HG03045 (cell line): ENCODE results near the gene NUDT21.

Experiments
- ATAC-seq: cut with Tn5 transposase; IDR thresholded peaks from one replicate; pipeline ENCODE4 v1.9.1; 2021; ENCODE audit warnings: mild to moderate bottlenecking, moderate library complexity; ENCODE audit not compliant: unreplicated experiment

The NUDT21 gene

DNA sequence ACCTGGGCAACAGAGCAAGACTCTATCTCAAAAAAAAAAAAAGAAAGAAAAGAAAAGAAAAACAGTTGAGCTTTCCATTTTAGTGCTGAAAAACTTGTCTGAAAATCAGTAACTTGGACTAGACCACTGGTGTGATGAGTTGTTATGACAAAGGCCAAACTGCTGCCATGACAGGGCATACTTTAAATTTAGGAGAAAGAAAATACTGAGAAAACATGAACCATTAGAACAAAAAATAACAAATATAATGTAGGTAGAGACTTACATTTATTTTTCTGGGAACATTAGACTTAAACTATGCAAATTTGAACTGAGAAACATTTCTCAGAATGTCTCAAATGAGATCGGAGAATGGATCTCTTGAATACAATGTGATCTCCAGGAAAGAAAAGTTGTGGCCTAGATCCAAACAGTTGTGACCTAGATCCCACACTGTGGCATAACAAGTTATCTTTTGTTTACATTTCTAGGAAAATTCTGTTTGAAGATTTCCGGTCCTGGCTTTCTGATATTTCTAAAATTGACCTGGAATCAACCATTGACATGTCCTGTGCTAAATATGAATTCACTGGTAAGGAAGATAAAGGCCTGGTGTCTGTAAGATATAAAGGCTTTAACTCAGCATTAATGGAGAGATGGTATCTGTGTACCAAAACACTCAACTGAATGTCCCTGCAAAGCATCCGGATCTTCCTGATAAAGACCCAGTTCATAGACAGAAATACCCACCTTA lies 11.1 kb upstream of the NUDT21 start:
- ATAC-seq, result no peak

DNA sequence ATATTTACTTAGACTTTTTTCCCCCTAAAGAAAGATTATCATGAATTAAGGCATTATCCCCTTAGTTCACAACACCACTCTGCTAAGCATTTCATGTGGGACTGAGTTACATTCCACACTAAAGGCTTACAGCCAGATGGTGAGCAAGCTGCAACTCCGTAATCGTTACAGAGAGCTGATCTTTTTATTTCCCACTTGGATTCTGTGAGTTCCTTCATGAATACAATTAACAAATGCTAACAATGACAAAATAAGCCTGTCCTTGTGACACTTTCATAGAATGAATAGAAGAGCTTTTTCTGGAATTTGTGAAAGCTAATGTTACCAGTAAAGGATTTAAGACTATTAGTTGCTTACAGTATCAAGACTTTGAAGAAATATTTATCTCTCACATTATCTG lies 9.0 kb upstream of the NUDT21 start:
- no peak for ATAC-seq

DNA sequence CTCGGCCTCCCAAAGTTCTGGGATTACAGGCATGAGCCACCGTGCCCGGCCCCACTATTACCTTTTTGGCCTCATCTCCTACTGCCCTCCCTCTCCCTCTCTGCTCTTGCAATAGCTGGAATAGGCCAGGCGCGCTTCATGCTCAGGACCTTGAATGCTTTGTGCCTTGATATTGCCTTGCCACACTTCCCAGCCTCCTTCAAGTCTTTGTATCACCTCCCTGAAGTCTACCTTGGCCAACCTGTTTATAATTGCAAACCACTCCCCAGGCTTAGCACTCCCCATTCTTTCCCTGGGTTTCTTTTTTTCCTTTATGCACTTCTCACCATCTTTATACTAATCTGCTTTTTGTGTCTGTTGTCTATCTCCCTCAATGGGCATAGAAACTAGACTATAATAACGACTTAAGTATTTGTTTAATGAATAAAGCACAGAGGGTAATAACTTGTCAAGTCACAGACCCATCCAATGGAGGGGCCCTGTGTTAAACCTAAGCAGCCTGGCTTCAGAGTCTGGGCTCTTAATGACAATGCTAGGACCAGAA lies 6.9 kb upstream of the NUDT21 start:
- ATAC-seq, result no peak

DNA sequence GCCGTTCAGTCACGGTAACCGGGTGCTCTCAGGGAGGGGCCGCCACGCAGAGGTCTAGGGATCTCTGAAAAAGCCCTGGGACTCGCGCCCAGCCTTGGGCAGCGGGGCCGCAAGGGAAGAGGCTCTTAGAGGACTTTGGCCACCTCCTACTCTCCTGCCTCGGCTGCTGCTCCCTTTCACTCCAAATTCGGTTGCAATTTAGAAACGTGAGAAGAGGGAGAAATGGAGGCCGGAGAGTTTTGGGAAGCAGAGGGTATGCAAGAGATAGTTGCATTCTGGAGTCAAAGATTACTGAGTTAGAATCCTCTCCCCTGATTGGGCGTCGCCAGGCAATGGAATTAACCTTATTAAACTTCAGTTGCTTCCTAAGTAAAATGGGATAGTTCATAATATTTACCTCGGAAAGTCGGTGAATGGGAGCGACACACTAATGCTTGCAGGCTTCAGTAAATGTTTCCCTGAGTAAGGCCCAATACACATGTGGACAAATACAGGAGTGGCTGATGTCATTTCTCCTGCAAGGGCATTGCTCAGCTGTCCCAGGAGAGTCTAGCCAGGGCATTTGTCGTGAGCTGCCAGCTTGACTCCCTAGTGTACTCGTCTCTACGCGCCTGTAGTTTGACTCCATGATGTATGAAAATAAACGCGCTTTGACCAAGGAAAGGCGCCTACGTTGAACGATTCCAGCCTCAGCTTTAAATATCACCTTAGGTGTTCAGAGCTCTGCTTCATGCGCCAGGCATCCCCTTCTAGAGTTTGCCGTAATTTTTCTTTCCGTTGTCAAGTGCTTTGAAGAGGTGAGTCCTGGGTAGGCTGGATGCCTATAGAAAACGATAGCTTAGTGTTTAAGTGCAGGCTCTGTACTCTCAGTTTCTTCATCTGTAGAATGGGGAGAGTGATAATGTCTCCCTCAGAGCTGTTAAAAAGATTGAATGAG lies 889 bp upstream of the NUDT21 start:
- peak; percentile 35 for ATAC-seq

DNA sequence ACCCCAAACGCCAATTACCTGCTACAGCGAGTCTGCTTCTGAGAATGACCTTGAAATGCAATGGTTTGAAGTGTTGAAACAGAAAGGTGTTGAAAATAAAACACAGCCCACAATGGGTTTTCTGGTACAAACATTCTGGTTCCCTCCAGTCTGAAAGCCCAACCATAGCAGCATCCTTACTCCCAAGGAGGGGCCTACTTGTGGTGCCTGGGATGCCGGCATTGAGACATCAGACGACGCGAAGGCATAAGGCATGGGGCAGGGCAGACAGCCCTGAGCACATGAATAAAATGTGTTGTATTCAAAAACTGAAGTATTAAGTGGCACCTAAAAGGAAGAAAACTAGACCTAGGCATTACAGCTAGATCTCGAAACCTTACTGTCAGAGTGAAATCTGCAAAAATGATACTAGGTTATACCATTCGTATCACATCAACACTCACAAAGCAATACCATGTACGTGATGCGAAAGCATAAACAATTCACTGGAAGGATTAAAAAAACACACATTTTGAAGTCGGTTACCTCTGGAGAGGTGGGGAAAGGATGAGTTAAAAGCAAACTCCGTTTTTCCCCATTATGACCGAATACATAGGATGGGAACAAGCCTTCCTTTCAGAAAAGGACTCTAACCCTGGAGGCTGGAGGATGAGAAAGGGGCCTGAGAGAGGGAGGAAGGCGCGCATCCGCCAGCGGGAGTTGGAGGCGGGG lies 702 bp downstream of the NUDT21 start:
- no peak for ATAC-seq

DNA sequence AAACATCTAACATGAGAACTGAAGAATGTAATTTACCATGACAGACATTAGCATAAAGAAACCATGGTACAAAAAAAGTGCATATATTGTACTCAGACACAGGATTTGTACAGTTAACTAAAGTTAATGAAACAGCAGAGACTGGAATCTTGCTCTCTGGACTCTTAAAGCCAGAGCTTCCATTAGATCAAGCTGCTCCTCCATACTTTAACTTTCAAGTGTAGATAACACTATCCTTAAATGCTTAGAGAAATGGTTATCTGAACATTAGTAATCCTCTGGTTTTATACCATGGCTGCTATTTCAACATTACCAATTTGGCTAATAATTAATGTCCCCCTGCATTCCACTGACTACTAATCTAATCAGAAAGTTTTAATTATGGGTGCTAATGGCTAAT lies 3.1 kb downstream of the NUDT21 start:
- no peak for ATAC-seq

DNA sequence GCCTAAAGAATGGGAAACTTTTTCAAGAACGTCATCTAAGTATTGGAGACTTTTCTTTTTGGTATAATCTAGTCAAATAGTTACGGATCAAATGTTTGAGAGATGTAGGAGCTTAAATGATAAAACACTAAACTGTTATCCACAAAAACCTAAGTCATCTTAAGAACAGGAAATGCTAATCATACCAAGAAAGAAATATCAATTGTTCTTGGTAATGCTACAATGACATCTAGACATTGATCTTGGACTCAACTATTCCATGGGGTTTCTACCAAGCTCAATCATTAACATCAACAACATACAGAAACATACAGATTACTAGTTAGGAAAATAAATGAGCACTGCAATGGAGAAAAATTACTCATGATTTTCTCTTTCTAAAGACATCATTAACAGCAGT lies 3.8 kb downstream of the NUDT21 start:
- no peak for ATAC-seq

DNA sequence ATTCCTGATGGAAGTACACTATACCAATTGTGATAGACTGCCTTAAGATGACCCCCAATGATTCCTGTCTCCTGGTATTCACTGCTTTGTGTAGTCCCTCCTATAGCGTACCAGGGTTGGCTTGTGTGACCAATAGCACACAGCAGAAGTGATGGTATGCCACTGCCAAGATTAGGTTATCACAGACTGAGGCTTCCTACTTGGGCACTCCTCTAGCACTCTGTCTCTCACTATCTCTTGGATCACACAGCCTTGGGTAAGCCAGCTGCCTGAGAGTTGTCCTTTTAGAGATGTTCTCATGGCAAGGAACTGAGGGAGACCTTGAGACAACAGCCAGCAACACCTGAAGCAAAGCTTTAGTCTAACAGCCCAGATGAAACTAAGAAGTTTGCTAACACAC lies 13.1 kb downstream of the NUDT21 start:
- ATAC-seq, result no peak

DNA sequence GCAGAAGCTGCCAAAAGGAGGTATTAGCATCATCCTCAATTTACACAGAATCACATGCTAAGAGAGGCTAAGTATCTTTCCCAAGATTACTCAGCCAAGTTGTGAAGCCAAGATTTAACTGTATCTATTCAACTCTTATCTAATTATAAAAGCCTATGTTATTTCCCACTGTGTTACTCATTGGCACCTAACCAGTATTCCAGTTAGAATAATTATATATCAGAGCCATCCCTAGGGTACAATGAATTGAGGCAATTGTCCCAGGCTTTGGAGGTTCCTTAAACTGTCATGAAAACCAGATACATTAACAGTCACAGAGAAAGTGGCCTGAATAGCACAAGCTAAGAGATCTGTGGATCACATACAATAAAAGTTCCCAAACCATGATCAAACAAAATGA lies 14.9 kb downstream of the NUDT21 start:
- ATAC-seq, result no peak

DNA sequence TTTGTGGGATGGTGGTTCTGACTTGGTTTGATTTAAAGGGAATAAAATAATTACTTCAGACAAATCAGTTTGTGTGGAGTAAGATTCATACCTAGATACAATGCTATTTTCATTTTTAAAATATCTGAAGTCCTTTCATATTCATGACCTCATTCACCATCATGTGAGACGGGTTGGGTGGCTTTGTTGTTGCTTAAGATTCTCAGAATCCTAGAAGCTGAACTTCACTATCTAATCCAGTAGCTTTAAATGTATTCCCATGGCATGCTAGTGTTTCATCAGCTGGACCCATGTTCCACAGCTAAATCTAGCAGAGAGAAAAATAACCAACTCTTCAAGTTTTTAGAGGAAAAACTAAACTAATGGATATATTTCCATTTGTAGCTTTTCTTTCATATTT lies 23.0 kb downstream of the NUDT21 start:
- no peak for ATAC-seq

DNA sequence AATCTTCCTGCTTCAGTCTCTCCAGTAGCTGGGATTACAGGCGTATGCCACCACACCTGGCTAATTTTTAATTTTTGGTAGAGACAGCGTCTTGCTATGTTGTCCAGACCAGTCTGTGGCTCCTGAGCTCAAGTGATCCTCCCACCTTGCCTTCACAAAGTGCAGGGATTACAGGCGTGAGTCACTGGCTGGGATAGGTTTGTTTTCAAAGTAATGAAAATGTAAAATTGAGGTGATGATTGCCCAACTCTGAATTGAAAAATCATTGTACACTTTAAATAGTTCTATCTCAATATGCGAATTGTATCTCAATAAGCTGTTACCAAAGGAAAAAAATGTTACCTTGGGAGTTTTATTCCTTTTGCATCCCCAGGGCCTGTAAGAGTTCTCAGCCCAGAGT lies 24.5 kb downstream of the NUDT21 start:
- ATAC-seq, result no peak

DNA sequence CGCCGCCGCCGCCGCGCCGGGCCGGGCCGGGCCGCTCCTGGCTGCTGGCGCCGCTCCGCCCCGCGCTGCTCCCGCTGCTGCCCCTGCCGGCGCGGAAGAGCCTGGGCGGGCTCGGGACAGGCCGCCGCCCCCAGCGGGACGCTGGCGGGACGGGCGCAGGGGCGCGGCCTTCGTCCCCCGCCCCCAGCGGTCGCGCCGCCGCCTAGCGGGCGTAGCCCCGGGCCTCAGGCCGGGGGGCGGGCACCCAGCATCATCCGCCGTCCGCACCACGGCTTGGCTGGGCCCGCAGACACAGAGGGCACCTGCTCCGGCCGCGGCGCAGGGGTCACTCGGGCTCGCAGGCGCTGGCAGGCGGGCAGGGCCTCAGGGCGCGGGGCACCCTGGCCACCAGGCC lies 25.7 kb downstream of the NUDT21 start, which contains the start of gene AMFR:
AMFR (minus strand) TSS at position 107 of the 394 bp plus-strand sequence. CDS start 218 bp downstream, outside the sequence.
- peak; percentile 86 for ATAC-seq

DNA sequence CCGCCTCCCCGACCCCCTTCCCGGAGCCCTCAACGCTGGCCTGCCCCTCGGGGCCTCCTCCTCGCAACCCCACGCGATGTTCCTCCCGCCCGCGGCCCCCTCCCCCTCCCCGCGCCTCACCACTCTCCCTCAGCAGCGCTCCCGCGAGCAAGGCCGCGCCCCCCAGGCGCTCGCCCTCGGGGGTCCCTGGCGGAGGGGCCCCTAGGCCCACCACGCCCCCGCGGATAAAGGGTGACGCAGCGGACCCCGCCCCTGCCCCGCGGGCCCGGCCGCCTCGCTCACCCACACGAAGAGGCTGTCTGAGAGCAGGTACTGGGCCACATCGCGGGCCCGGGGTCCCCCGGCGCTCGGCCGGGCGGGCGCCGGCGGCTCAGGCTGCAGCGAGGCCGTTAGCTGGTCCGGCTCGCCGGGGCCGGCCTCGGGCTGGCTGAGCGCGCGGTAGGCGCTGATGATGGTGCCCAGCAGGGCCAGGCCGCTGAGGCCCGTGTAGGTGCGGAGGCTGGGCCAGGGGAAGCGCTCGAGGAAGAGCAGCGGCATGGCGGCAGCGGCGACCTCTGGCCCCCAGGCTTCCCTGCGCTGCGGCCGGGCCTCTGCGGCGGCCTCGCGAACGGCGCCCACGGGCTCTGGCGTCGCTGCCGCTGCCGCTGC lies 26.2 kb downstream of the NUDT21 start:
- ATAC-seq, result peak; percentile 40

DNA sequence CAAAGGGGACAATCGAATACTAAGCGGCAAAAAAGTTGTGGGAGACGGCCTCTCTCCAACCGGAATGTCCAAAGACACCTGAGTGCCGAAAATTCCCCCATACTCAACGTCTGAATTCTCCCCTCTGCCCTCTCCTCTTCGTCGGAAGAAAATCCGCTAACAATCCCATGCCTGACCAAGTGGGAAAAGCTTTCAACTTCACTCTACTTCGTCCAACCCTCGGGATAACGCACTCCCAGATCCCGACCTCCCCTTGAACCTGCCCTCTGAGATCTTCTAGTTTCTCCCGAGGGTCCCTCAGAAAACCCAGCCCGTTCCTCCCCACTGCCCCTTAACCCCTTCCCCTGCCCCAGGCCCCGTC lies 26.7 kb downstream of the NUDT21 start:
- ATAC-seq, result no peak

DNA sequence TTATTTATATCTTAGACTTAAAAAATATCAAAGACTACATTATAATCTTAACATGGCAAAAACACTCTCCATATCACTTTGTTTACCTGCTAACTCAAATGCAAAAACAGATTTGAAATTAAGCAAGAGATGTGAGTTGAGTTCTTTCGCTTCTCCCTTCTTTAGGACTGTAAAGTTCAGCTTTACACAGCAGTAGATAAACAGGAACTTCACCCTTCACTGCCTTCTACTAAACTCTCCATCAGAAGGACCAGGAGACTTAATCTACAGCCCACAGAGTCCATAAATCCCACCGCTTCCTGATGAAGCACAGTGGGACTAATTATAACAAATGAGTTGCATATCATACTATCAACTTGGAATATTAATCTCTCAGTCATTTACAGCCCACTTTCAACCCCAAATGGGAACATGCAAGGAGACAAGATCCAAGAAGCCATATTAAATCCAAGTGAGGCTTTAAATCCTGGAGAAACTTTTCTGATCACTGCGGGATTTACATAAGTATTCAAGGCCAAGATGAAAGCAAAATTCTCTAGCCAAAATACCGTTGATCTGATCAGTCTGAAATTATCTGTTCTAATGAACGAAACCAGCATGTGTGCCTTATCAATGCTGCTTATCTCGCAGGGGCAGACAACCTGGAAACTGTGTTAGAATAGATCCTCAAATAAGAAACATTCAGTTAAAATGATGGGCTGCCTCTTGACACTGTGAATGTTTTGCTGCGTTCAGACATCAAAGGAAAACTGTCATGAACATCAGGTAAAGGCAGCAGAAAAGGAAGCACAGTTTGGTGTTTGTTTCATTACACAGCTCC lies 27.3 kb downstream of the NUDT21 start:
- ATAC-seq, result no peak

DNA sequence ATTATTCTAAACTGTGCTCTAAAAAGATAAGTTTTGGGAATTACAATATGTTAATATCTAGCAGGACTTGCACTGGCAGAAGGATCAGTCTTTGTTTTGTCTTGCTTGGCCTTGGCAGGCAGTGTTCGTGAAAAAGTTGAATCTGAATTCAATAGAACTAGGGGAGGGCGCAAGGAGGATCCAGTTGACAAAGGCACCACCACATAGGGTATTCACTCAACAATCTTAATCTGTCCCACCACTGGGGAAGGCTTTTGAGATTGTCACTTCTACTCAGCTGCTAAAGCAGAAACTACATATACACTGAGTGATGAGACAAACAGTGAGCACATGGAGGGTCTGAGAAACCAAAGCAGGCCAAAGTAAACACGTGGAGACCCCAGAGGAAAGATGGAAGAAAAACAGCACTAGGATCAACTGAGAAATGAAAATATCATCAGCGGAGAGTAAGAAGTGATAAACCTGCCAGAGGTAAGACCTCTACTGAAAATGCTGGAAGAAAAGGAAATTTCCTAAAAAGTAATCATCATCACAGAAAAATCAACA lies 28.2 kb downstream of the NUDT21 start:
- ATAC-seq, result no peak

DNA sequence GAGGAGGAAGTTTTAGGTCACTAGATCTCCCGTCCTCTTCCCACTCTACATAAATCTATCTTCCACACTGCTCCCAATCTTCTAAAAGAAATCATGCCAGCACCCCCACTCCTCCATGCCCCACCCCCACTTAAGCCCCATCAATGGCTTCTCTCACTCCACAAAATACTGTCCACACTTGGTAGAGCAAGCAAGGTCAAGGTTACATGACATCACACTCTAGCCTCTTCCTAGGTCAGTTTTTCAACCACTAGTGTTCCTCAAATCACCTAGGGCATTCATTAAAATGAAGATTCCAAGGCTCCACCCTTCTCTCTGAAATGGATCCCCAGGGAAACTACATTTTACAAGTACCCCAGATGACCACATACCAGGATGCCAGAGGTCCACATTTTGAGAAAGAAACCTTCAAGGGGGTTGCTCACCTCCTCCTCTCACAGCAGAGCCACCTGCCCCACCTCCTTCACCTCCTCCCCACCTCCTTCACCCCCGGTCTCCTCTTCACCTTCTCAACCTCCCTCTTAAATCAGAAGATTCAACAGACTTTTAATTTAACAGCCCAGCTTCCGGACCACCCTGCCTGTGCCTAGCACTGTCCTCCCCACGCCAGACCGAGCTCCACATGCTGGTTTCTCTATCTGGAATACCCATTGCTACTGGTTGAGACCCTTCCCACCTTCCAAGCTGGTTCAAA lies 29.0 kb downstream of the NUDT21 start:
- ATAC-seq, result no peak

DNA sequence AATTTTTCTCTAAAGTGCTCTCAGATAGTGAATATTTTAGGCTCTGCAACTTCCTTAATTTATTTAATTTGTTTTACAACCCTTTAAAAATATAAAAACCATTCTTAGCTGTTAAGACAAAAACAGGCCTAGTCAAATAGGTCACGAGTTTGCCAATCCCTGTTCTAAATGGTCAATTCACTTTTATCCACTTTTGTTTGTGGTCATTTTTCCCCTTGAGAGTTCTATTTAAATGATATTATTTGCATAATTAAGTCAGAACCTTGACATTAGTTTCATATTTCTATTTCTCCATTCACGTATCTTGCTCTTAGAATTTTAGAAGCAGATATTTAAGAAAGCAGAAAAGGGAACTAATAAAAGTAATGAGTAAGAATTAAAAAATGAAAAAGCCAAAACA lies 29.8 kb downstream of the NUDT21 start:
- no peak for ATAC-seq

DNA sequence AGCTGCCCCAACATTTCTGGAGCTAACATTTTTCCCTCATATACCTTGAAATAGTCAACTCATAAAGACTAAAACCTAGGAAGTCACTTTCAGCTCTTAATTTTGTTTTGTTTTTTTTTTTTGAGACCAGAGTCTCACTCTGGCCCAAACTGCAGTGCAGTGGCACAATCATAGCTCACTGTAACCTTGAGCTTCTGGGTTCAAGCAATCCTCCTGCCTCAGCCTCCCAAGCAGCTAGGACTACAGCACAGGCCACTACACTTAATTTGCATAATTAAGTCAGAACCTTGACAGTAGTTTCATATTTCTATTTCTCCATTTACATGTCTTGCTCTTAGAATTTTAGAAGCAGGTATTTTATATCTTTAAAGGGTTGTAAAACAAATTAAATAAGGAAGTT lies 30.5 kb downstream of the NUDT21 start:
- no peak for ATAC-seq
